ENCODE results near the gene GRIK4.
A peak's percentile ranks its signal among the peaks of the same experiment; 100 is the strongest.

GRIK4 gene

DNA sequence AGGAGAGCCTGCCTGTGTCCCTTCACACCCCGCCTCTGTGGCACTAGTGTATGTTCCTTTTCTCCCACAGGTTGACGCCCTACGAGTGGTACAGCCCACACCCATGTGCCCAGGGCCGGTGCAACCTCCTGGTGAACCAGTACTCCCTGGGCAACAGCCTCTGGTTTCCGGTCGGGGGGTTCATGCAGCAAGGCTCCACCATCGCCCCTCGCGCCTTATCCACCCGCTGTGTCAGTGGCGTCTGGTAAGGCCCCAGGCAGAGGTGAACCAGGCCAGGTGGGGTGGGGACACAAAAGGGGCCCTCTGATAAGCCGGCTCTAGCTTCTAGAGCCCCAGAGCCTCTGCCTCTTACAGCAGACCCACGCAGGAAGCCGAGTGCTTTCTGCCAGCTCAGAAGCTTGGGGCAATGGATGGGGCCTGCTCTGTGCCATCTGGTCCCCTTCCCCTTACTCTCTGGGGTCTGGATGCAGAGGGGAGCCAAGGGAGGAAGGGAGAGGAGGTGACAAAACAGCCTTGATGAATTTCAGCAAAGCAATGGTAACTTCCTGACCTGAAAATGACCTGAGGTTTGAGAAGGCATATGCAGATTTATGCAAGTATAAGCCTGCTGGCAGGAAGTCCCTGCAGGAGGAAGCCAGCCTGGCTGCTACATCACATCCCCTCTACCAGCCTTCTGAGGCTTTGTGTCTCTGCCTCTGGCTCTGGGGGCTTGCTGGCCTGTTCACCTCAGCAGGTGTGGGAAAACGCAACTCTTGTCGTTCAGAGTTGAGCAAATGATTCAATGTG is 445.4 kb downstream of the GRIK4 start:
- H3K27ac ChIP-seq (replicated peaks), result no peak overlapping the region
- TF ChIP-seq POLR2AphosphoS5 (IDR thresholded peaks at IDR 0.05; ENCODE audit: low read depth) (no peak), REST (IDR thresholded peaks at IDR 0.05; ENCODE audit: insufficient replicate concordance, low read depth) (no peak)
- no peak overlapping the region for H3K4me3 ChIP-seq (replicated peaks; ENCODE audit: insufficient read depth, low read length)
- DNase-seq (ENCODE audit: low read depth in 1 of 2, low spot score in 1 of 2), result peak; percentile 3 to 22
- peaks cover 2% of the 10 kb centered on the region for H3K27me3 ChIP-seq (ENCODE audit: insufficient read depth, poor library complexity, severe bottlenecking)

GRCh38 chr11:120958185-120958584 is 446.6 kb downstream of the GRIK4 start:
- peaks cover 2% of the 10 kb centered on the region for H3K27me3 ChIP-seq (ENCODE audit: insufficient read depth, poor library complexity, severe bottlenecking)
- DNase-seq (ENCODE audit: low read depth in 1 of 2, low spot score in 1 of 2), result no peak

GRCh38 chr11:120959189-120959588 is 447.6 kb downstream of the GRIK4 start:
- H3K27me3 ChIP-seq (ENCODE audit: insufficient read depth, poor library complexity, severe bottlenecking), result peaks cover 2% of the 10 kb centered on the region
- DNase-seq (ENCODE audit: low read depth in 1 of 2, low spot score in 1 of 2), result no peak

More at GRCh38 chr11:120958185-120958584, 446.6 kb downstream of the GRIK4 start:
- Histone ChIP-seq H3K4me3 (replicated peaks; ENCODE audit: insufficient read depth, low read length) (no peak overlapping the region), H3K27ac (replicated peaks) (no peak overlapping the region)
- TF ChIP-seq SPI1 (IDR thresholded peaks at IDR 0.05; ENCODE audit: borderline replicate concordance, low read depth) (no peak), REST (IDR thresholded peaks at IDR 0.05; ENCODE audit: insufficient replicate concordance, low read depth) (no peak), GABPA (IDR thresholded peaks at IDR 0.05; ENCODE audit: low read depth) (no peak), POLR2AphosphoS5 (IDR thresholded peaks at IDR 0.05; ENCODE audit: low read depth) (no peak)
- TF ChIP-seq, protein P1, sequence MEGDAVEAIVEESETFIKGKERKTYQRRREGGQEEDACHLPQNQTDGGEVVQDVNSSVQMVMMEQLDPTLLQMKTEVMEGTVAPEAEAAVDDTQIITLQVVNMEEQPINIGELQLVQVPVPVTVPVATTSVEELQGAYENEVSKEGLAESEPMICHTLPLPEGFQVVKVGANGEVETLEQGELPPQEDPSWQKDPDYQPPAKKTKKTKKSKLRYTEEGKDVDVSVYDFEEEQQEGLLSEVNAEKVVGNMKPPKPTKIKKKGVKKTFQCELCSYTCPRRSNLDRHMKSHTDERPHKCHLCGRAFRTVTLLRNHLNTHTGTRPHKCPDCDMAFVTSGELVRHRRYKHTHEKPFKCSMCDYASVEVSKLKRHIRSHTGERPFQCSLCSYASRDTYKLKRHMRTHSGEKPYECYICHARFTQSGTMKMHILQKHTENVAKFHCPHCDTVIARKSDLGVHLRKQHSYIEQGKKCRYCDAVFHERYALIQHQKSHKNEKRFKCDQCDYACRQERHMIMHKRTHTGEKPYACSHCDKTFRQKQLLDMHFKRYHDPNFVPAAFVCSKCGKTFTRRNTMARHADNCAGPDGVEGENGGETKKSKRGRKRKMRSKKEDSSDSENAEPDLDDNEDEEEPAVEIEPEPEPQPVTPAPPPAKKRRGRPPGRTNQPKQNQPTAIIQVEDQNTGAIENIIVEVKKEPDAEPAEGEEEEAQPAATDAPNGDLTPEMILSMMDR (IDR thresholded peaks at IDR 0.05; ENCODE audit: insufficient read depth, low read length), result no peak

More at GRCh38 chr11:120959189-120959588, 447.6 kb downstream of the GRIK4 start:
- no peak overlapping the region for H3K4me3 ChIP-seq (replicated peaks; ENCODE audit: insufficient read depth, low read length)
- H3K27ac ChIP-seq (replicated peaks), result no peak overlapping the region
- TF ChIP-seq POLR2AphosphoS5 (IDR thresholded peaks at IDR 0.05; ENCODE audit: low read depth) (no peak), REST (IDR thresholded peaks at IDR 0.05; ENCODE audit: insufficient replicate concordance, low read depth) (no peak), SPI1 (IDR thresholded peaks at IDR 0.05; ENCODE audit: borderline replicate concordance, low read depth) (no peak), GABPA (IDR thresholded peaks at IDR 0.05; ENCODE audit: low read depth) (no peak)
- TF ChIP-seq, protein P1 (IDR thresholded peaks at IDR 0.05; ENCODE audit: insufficient read depth, low read length), result no peak
